CD4-positive, CD25-positive, alpha-beta regulatory T cell (primary cell): ENCODE data around the gene NOA1. TPM values are rescaled to one million over a fixed set of nuclear protein-coding genes. Genes with fewer than 3 reads are reported as not detected.
"Not testable (repeated sequence)": the region's sequence is repeated elsewhere in the genome, so short reads cannot be mapped to it uniquely, and the experiment has no call there.

ENCODE experiments used
- ATAC-seq, 2 donors: fragments of 150-1000 bp; cut with Tn5 transposase; one replicate each; pipeline ENCODE4 v1.10.0; 2021; ENCODE audit warnings: low read depth in 2 of 2, moderate number of reproducible peaks in 2 of 2, moderate library complexity in 1 of 2
- DNase-seq, 3 donors: peaks; one replicate each; pipeline versions ENCODE4 v3.0.0 to v3.0.0-alpha.2; 2012 to 2022; ENCODE audit warnings: mixed read lengths in 1 of 3
- H3K27ac ChIP-seq: one replicate; pipeline ENCODE4 v1.7.0; 2013; ENCODE audit warnings: mild to moderate bottlenecking, low read length; ENCODE audit not compliant: insufficient read depth, poor library complexity, severe bottlenecking
- H3K27me3 ChIP-seq: one replicate; pipeline ENCODE4 v1.7.0; 2013; ENCODE audit warnings: low read length; ENCODE audit not compliant: control insufficient read depth, insufficient read depth
- H3K36me3 ChIP-seq: one replicate; pipeline ENCODE4 v1.7.0; 2013; ENCODE audit warnings: mild to moderate bottlenecking, low read length, moderate library complexity; ENCODE audit not compliant: control insufficient read depth, insufficient read depth
- H3K4me1 ChIP-seq: 2 replicates; pipeline ENCODE4 v1.7.0; 2013; ENCODE audit warnings: mild to moderate bottlenecking, low read length; ENCODE audit not compliant: insufficient read depth, control insufficient read depth, poor library complexity, severe bottlenecking
- H3K4me3 ChIP-seq: one replicate; pipeline ENCODE4 v1.7.0; 2013; ENCODE audit warnings: low read depth, mild to moderate bottlenecking, low read length, moderate library complexity
- H3K9me3 ChIP-seq, 2 experiments: 1 replicate in 1 of 2; 2 replicates in 1 of 2; pipeline ENCODE4 v1.7.0; 2013; ENCODE audit warnings: low read length in 2 of 2, mild to moderate bottlenecking in 1 of 2, moderate library complexity in 1 of 2; ENCODE audit not compliant: control insufficient read depth in 2 of 2
- H3K27ac Mint-ChIP-seq, 3 donors: one replicate each; pipeline ENCODE4 v1.8.0; 2020 to 2022; ENCODE audit warnings: mild to moderate bottlenecking in 3 of 3, mixed read lengths in 3 of 3, moderate library complexity in 2 of 3
- H3K27me3 Mint-ChIP-seq: one replicate; pipeline ENCODE4 v1.8.0; 2022; ENCODE audit warnings: mild to moderate bottlenecking, mixed read lengths
- H3K36me3 Mint-ChIP-seq: one replicate; pipeline ENCODE4 v1.8.0; 2020; ENCODE audit warnings: mixed read lengths
- H3K4me1 Mint-ChIP-seq, 4 donors: one replicate each; pipeline ENCODE4 v1.8.0; 2020 to 2022; ENCODE audit warnings: mixed read lengths in 4 of 4, mild to moderate bottlenecking in 1 of 4
- H3K4me3 Mint-ChIP-seq, 4 donors: one replicate each; pipeline ENCODE4 v1.8.0; 2020 to 2022; ENCODE audit warnings: mild to moderate bottlenecking in 4 of 4, mixed read lengths in 4 of 4, moderate library complexity in 3 of 4
- H3K9me3 Mint-ChIP-seq, 7 donors: one replicate each; pipeline ENCODE4 v1.8.0; 2020 to 2022; ENCODE audit warnings: mixed read lengths in 7 of 7, mild to moderate bottlenecking in 3 of 7, moderate library complexity in 2 of 7
- polyA plus RNA-seq, 4 donors: library from polyadenylated mRNA; unstranded; fragments of 300-500 nt; fragmentation: Illumina TruSeq; gene quantifications; one replicate each; pipeline ENCODE4 v1.2.3, GENCODE V29; 2021
- total RNA-seq: library from RNA; stranded (reverse); gene quantifications from one replicate; pipeline ENCODE4 v1.2.3, GENCODE V29; 2022

Gene NOA1
- total and polyA plus RNA-seq, 5 donors from 2014 or later = 19.7 to 27.7 (median 27.4) TPM

- H3K27me3 ChIP-seq = no peaks in the 10 kb centered on the region
- Mint-ChIP-seq H3K4me3 (no peak overlapping the region), H3K27me3 (no peaks in the 10 kb centered on the region), H3K4me1 (peaks cover 24 to 36% (median 28%) of the 10 kb centered on the region in 4 donors), H3K27ac (no peak overlapping the region), H3K36me3 (peaks cover 34% of the 10 kb centered on the region), H3K9me3 (peaks cover 0 to 1% (median 0%) of the 10 kb centered on the region in 7 donors)
- H3K36me3 ChIP-seq = peaks cover 49% of the 10 kb centered on the region
- no peaks in the 10 kb centered on the region for H3K9me3 ChIP-seq
- ATAC-seq (no peak), DNase-seq (no peak)
- H3K27ac ChIP-seq = no peak overlapping the region
- no peaks in the 10 kb centered on the region for H3K4me1 ChIP-seq
- no peak overlapping the region for H3K4me3 ChIP-seq
Measured at GRCh38 chr4:56927196-56927595, 50.2 kb downstream of the NOA1 start.

DNA sequence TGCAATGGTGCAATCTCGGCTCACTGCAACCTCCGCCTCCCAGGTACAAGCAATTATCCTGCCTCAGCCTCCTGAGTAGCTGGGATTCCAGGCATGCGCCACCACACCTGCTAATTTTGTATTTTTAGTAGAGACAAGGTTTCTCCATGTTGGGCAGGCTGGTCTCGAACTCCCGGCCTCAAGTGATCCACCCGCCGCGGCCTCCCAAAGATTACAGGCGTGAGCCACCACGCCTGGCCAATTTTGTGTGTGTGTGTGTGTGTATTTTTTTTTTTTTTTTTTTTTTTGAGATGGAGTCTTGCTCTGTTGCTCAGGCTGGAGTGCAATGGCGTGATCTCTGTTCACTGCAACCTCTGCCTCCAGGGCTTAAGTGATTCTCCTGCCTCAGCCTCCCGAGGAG, 62.4 kb downstream of the NOA1 start:
- not testable (repeated sequence) for H3K27me3 Mint-ChIP-seq, H3K27ac ChIP-seq, H3K4me3 Mint-ChIP-seq, H3K9me3 Mint-ChIP-seq, ATAC-seq, DNase-seq, H3K4me3 ChIP-seq, H3K9me3 ChIP-seq, H3K27me3 ChIP-seq
- Histone ChIP-seq H3K4me1 (peaks cover 60% of the 10 kb centered on the region), H3K36me3 (peaks cover 15% of the 10 kb centered on the region)
- Mint-ChIP-seq H3K4me1 (peaks cover 19 to 73% (median 52%) of the 10 kb centered on the region in 4 donors), H3K27ac (peak overlapping the region in 1 of 3 donors; percentile 73), H3K36me3 (peaks cover 21% of the 10 kb centered on the region)

- no peaks in the 10 kb centered on the region for H3K9me3 Mint-ChIP-seq
- Histone ChIP-seq H3K36me3 (peaks cover 12% of the 10 kb centered on the region), H3K4me3 (no peak overlapping the region), H3K9me3 (no peaks in the 10 kb centered on the region), H3K4me1 (peaks cover 66% of the 10 kb centered on the region), H3K27ac (no peak overlapping the region), H3K27me3 (no peaks in the 10 kb centered on the region)
- peaks cover 23 to 77% (median 56%) of the 10 kb centered on the region in 4 donors for H3K4me1 Mint-ChIP-seq
- peak overlapping the region in 1 of 3 donors; percentile 65 for H3K27ac Mint-ChIP-seq
- H3K36me3 Mint-ChIP-seq = peaks cover 21% of the 10 kb centered on the region
- peaks cover 3% of the 10 kb centered on the region for H3K27me3 Mint-ChIP-seq
- H3K4me3 Mint-ChIP-seq = peak overlapping the region; percentile 38 to 59 (median 52)
- no peak for DNase-seq
- no peak for ATAC-seq
Measured at GRCh38 chr4:56914336-56914735, 63.1 kb downstream of the NOA1 start.

Other genes with a start within 250 kb of the NOA1 start
- 2.0 TPM for gene SPINK2, start 155.9 kb downstream of the NOA1 start, total RNA-seq
- 10 to 100 TPM in 2 of 4 donors, 1 to 10 TPM in 2; 4.2 to 21.2 (median 9.1) TPM for gene SPINK2, start 155.9 kb downstream of the NOA1 start, polyA plus RNA-seq
- gene REST, start 69.7 kb downstream of the NOA1 start, total RNA-seq = 68.0 TPM
- 100 to 1,000 TPM; 126 to 141 (median 134) TPM for gene REST, start 69.7 kb downstream of the NOA1 start, polyA plus RNA-seq
- 73.5 TPM for gene POLR2B, start 1.3 kb upstream of the NOA1 start, total RNA-seq
- gene POLR2B, start 1.3 kb upstream of the NOA1 start, polyA plus RNA-seq = 10 to 100 TPM; 52.9 to 83.6 (median 63.5) TPM
- 0.91 TPM for gene IGFBP7, start 132.8 kb upstream of the NOA1 start, total RNA-seq
- gene IGFBP7, start 132.8 kb upstream of the NOA1 start, polyA plus RNA-seq = under 1 TPM in 2 of 4 donors, not detected in 2; 0.15 to 0.67 TPM